Measurements from ENCODE around the gene OR2A5.

- TF ChIP-seq POLR2AphosphoS5 (IDR thresholded peaks at IDR 0.05) (no peak), CTCF (IDR thresholded peaks at IDR 0.05) (no peak), POLR2A (IDR thresholded peaks at IDR 0.05) (no peak)
Measured at GRCh38 chr7:144019457-144019856, 29.3 kb upstream of the OR2A5 start.
